ENCODE measurements around the gene SAMD4A. TPM values are rescaled to one million over a fixed set of nuclear protein-coding genes. Genes with fewer than 3 reads are reported as not detected.

The SAMD4A gene
- total RNA-seq, 1 experiment from 2014 or later: 18.3 TPM

GRCh38 chr14:54724123-54724522 lies 157.2 kb downstream of the SAMD4A start:
- BruUV-seq (replicated peaks): no TSS peak
- Histone ChIP-seq H3K36me3 (ENCODE audit: low read depth) (no peaks in the 10 kb centered on the region), H3K4me2 (no peak overlapping the region), H3F3A (ENCODE audit: insufficient read depth, low read depth) (no peaks in the 10 kb centered on the region), H3K9me3 (ENCODE audit: insufficient read depth, low read depth) (no peaks in the 10 kb centered on the region), H3K4me1 (replicated peaks; ENCODE audit: insufficient read depth) (no peaks in the 10 kb centered on the region), H4K20me1 (ENCODE audit: insufficient read depth) (no peaks in the 10 kb centered on the region), H2AFZ (no peak overlapping the region), H3K9me2 (ENCODE audit: insufficient read depth) (no peaks in the 10 kb centered on the region), H3K27me3 (ENCODE audit: insufficient read depth, low read depth) (no peaks in the 10 kb centered on the region), H3K27ac (no peak overlapping the region), H3K4me3 (no peak overlapping the region), H3K79me2 (ENCODE audit: low read depth) (peaks cover 3% of the 10 kb centered on the region; the same call in 1 of the 2 replicates)
- no peak for TF ChIP-seq EZH2 (IDR thresholded peaks at IDR 0.05; ENCODE audit: low read depth)
- no peak for TF ChIP-seq CTCF (conservative IDR thresholded peaks at IDR 0.05)
- ChIA-PET CTCF (no interaction called here), POLR2A (ENCODE audit: unreplicated experiment) (no interaction called here)
- intact Hi-C loops (cut with micrococcal nuclease; ENCODE audit: unreplicated experiment): no loop called here
- DNase-seq: no peak

- no TSS peak for BruUV-seq (replicated peaks)
- DNase-seq: no peak
- Histone ChIP-seq H3K4me2 (no peak overlapping the region), H3K4me3 (no peak overlapping the region), H2AFZ (no peak overlapping the region), H4K20me1 (ENCODE audit: insufficient read depth) (no peaks in the 10 kb centered on the region), H3K9me2 (ENCODE audit: insufficient read depth) (no peaks in the 10 kb centered on the region), H3K4me1 (replicated peaks; ENCODE audit: insufficient read depth) (peaks cover 6% of the 10 kb centered on the region; the same call in 1 of the 2 replicates), H3K27me3 (ENCODE audit: insufficient read depth, low read depth) (no peaks in the 10 kb centered on the region), H3K27ac (no peak overlapping the region), H3F3A (ENCODE audit: insufficient read depth, low read depth) (peaks cover 2% of the 10 kb centered on the region; the same call in 1 of the 2 replicates), H3K79me2 (ENCODE audit: low read depth) (peaks cover 3% of the 10 kb centered on the region; the same call in 1 of the 2 replicates), H3K36me3 (ENCODE audit: low read depth) (no peaks in the 10 kb centered on the region), H3K9me3 (ENCODE audit: insufficient read depth, low read depth) (no peaks in the 10 kb centered on the region)
- TF ChIP-seq CTCF (conservative IDR thresholded peaks at IDR 0.05) (no peak), EZH2 (IDR thresholded peaks at IDR 0.05; ENCODE audit: low read depth) (no peak)
- ChIA-PET CTCF (no interaction called here), POLR2A (ENCODE audit: unreplicated experiment) (no interaction called here)
- intact Hi-C loops (cut with micrococcal nuclease; ENCODE audit: unreplicated experiment): no loop called here
Observed at GRCh38 chr14:54724676-54725325, 157.9 kb downstream of the SAMD4A start.

GRCh38 chr14:54725998-54726397 lies 159.1 kb downstream of the SAMD4A start:
- no peak overlapping the region for H3K4me3 ChIP-seq
- ChIA-PET CTCF (no interaction called here), POLR2A (ENCODE audit: unreplicated experiment) (interaction anchor here (0.6 kb wide), 1 partner anchor 18 kb away, joined by 4 read pairs; no protein-coding TSS in a partner anchor)
- H2AFZ ChIP-seq: no peak overlapping the region
- no peak overlapping the region for H3K27ac ChIP-seq
- H3K27me3 ChIP-seq (ENCODE audit: insufficient read depth, low read depth): no peaks in the 10 kb centered on the region
- H3K36me3 ChIP-seq (ENCODE audit: low read depth): no peaks in the 10 kb centered on the region
- no peaks in the 10 kb centered on the region for H4K20me1 ChIP-seq (ENCODE audit: insufficient read depth)
- intact Hi-C loops (cut with micrococcal nuclease; ENCODE audit: unreplicated experiment): no loop called here
- TF ChIP-seq CTCF (conservative IDR thresholded peaks at IDR 0.05) (no peak), EZH2 (IDR thresholded peaks at IDR 0.05; ENCODE audit: low read depth) (no peak)
- H3F3A ChIP-seq (ENCODE audit: insufficient read depth, low read depth): peaks cover 9% of the 10 kb centered on the region; the same call in 1 of the 2 replicates
- H3K9me3 ChIP-seq (ENCODE audit: insufficient read depth, low read depth): no peaks in the 10 kb centered on the region
- H3K4me1 ChIP-seq (replicated peaks; ENCODE audit: insufficient read depth): peaks cover 18% of the 10 kb centered on the region
- no peak for DNase-seq
- H3K4me2 ChIP-seq: no peak overlapping the region
- BruUV-seq (replicated peaks): no TSS peak
- peaks cover 3% of the 10 kb centered on the region; the same call in 1 of the 2 replicates for H3K79me2 ChIP-seq (ENCODE audit: low read depth)
- H3K9me2 ChIP-seq (ENCODE audit: insufficient read depth): no peaks in the 10 kb centered on the region

All from PC-9 (cell line).